ENCODE measurements around the gene PRLR.

PRLR gene

GRCh38 chr5:35129276-35129675, 101.0 kb downstream of the PRLR start:
- DNase-seq (ENCODE audit: extremely low spot score): no peak
- POLR2A ChIA-PET: no interaction called here
- TF ChIP-seq FOXM1 (IDR thresholded peaks at IDR 0.05; ENCODE audit: borderline replicate concordance) (no peak), ELF4 (IDR thresholded peaks at IDR 0.05) (no peak), ZNF384 (IDR thresholded peaks at IDR 0.05) (no peak), TARDBP (IDR thresholded peaks at IDR 0.05) (no peak), FOXK2 (IDR thresholded peaks at IDR 0.05) (no peak), NFRKB (IDR thresholded peaks at IDR 0.05) (no peak), CTBP1 (IDR thresholded peaks at IDR 0.05; ENCODE audit: borderline replicate concordance) (no peak), L3MBTL2 (conservative IDR thresholded peaks at IDR 0.05) (no peak), ARNT (IDR thresholded peaks at IDR 0.05) (no peak), SP1 (IDR thresholded peaks at IDR 0.05) (no peak), BHLHE40 (IDR thresholded peaks at IDR 0.05; ENCODE audit: borderline replicate concordance) (no peak), FOXA1 (IDR thresholded peaks at IDR 0.05) (no peak), LEF1 (IDR thresholded peaks at IDR 0.05; ENCODE audit: borderline replicate concordance) (no peak), HDGF (IDR thresholded peaks at IDR 0.05; ENCODE audit: borderline replicate concordance) (no peak), SUZ12 (IDR thresholded peaks at IDR 0.05) (no peak)
- TF ChIP-seq, protein P1, sequence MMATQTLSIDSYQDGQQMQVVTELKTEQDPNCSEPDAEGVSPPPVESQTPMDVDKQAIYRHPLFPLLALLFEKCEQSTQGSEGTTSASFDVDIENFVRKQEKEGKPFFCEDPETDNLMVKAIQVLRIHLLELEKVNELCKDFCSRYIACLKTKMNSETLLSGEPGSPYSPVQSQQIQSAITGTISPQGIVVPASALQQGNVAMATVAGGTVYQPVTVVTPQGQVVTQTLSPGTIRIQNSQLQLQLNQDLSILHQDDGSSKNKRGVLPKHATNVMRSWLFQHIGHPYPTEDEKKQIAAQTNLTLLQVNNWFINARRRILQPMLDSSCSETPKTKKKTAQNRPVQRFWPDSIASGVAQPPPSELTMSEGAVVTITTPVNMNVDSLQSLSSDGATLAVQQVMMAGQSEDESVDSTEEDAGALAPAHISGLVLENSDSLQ (IDR thresholded peaks at IDR 0.05): no peak
- CTCF ChIA-PET: no interaction called here

DNA sequence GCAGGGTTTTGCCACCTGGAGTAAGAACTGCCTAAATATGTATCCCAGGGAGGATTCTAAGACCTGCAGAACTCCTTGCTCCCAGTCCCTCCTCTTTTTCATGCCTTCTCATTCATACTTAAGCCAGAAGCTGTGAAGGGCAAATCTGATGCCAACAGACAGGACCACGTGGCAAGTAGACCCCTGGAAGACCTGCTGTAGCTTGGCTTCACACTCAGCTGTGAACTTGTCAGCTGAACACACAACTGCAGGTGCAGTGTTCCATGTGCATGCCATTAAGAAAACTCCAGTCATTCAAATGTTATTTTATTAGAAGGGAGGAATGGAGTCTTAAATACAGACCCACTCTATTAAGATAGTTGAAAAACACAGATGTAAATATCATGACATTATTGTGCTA, 103.3 kb downstream of the PRLR start:
- POLR2A ChIA-PET: no interaction called here
- no peak for DNase-seq (ENCODE audit: extremely low spot score)
- TF ChIP-seq, protein P1 (IDR thresholded peaks at IDR 0.05): no peak
- TF ChIP-seq SP1 (IDR thresholded peaks at IDR 0.05) (no peak), TARDBP (IDR thresholded peaks at IDR 0.05) (no peak), FOXK2 (IDR thresholded peaks at IDR 0.05) (no peak), ARNT (IDR thresholded peaks at IDR 0.05) (no peak), NFRKB (IDR thresholded peaks at IDR 0.05) (no peak), FOXM1 (IDR thresholded peaks at IDR 0.05; ENCODE audit: borderline replicate concordance) (no peak), SUZ12 (IDR thresholded peaks at IDR 0.05) (no peak), CTBP1 (IDR thresholded peaks at IDR 0.05; ENCODE audit: borderline replicate concordance) (no peak), FOXA1 (IDR thresholded peaks at IDR 0.05) (no peak)
- CTCF ChIA-PET: no interaction called here

- POLR2A ChIA-PET: no interaction called here
- no peak for DNase-seq (ENCODE audit: extremely low spot score)
- TF ChIP-seq L3MBTL2 (conservative IDR thresholded peaks at IDR 0.05) (no peak), CTBP1 (IDR thresholded peaks at IDR 0.05; ENCODE audit: borderline replicate concordance) (no peak), FOXA1 (IDR thresholded peaks at IDR 0.05) (no peak), HDGF (IDR thresholded peaks at IDR 0.05; ENCODE audit: borderline replicate concordance) (no peak), ZNF384 (IDR thresholded peaks at IDR 0.05) (no peak), NFRKB (IDR thresholded peaks at IDR 0.05) (no peak), SUZ12 (IDR thresholded peaks at IDR 0.05) (no peak), ELF4 (IDR thresholded peaks at IDR 0.05) (no peak), BHLHE40 (IDR thresholded peaks at IDR 0.05; ENCODE audit: borderline replicate concordance) (no peak), LEF1 (IDR thresholded peaks at IDR 0.05; ENCODE audit: borderline replicate concordance) (no peak), SP1 (IDR thresholded peaks at IDR 0.05) (no peak), TARDBP (IDR thresholded peaks at IDR 0.05) (no peak), ARNT (IDR thresholded peaks at IDR 0.05) (no peak)
- TF ChIP-seq, protein P1 (IDR thresholded peaks at IDR 0.05): no peak
- CTCF ChIA-PET: interaction anchor here (0.5 kb wide), 1 partner anchor 95 kb away, joined by 3 read pairs; no protein-coding TSS in a partner anchor
Observed at GRCh38 chr5:35125746-35126145, 104.5 kb downstream of the PRLR start.

DNA sequence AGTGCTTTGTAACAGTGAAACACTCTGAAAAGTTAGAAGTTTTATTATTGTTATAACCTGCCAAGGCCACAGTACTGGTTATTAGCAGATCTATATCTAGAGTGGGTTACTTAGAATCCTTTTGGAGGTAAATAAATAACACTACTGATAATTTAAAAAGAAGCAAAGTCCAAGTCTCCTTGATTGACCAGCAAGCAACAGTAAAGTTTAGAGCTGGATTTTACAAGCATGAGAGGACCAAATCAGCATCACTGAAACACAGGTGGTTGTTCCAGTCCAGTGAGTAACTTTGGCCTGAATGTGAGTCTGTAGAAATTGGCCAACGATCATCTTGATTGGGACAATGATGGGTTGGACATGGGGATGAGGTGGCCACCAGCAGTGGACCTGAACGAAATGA, 105.4 kb downstream of the PRLR start:
- ChIA-PET POLR2A (no interaction called here), CTCF (no interaction called here)
- TF ChIP-seq NFRKB (IDR thresholded peaks at IDR 0.05) (no peak), TARDBP (IDR thresholded peaks at IDR 0.05) (no peak), L3MBTL2 (conservative IDR thresholded peaks at IDR 0.05) (no peak), CTBP1 (IDR thresholded peaks at IDR 0.05; ENCODE audit: borderline replicate concordance) (no peak), SP1 (IDR thresholded peaks at IDR 0.05) (no peak), ELF4 (IDR thresholded peaks at IDR 0.05) (no peak), HDGF (IDR thresholded peaks at IDR 0.05; ENCODE audit: borderline replicate concordance) (no peak), ZNF384 (IDR thresholded peaks at IDR 0.05) (no peak), FOXK2 (IDR thresholded peaks at IDR 0.05) (no peak), LEF1 (IDR thresholded peaks at IDR 0.05; ENCODE audit: borderline replicate concordance) (no peak), ARNT (IDR thresholded peaks at IDR 0.05) (no peak)
- TF ChIP-seq, protein P1 (IDR thresholded peaks at IDR 0.05): no peak
- DNase-seq (ENCODE audit: extremely low spot score): no peak

DNA sequence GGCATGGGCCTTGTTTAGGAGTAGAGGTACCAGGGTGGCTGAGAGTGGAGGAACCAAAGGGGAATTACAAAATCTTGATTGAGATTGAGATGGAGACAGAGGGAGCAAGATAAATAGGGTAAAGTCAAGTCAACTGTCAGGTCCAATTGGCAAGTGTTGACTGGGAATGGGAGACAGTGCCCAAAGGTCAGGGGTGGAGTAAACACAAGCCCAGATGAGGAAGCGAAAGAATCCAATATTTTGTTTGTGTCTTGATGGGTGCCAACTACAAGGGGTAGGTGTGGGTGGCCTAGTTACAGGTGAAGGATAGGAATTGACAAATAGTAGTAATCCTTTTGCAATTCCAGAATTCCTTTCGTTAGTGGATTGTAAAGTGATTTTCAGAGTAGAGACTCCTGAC, 107.5 kb downstream of the PRLR start:
- TF ChIP-seq FOXA1 (IDR thresholded peaks at IDR 0.05) (no peak), HDGF (IDR thresholded peaks at IDR 0.05; ENCODE audit: borderline replicate concordance) (no peak), FOXK2 (IDR thresholded peaks at IDR 0.05) (no peak), ELF4 (IDR thresholded peaks at IDR 0.05) (no peak), FOXM1 (IDR thresholded peaks at IDR 0.05; ENCODE audit: borderline replicate concordance) (no peak), ZNF384 (IDR thresholded peaks at IDR 0.05) (no peak), SUZ12 (IDR thresholded peaks at IDR 0.05) (no peak), BHLHE40 (IDR thresholded peaks at IDR 0.05; ENCODE audit: borderline replicate concordance) (no peak), NFRKB (IDR thresholded peaks at IDR 0.05) (no peak), L3MBTL2 (conservative IDR thresholded peaks at IDR 0.05) (no peak)
- POLR2A ChIA-PET: no interaction called here
- CTCF ChIA-PET: no interaction called here
- no peak for DNase-seq (ENCODE audit: extremely low spot score)

GRCh38 chr5:35120715-35121114, 109.6 kb downstream of the PRLR start:
- no peak for TF ChIP-seq ELF4 (IDR thresholded peaks at IDR 0.05)
- no peak for TF ChIP-seq LEF1 (IDR thresholded peaks at IDR 0.05; ENCODE audit: borderline replicate concordance)
- TF ChIP-seq FOXA1 (IDR thresholded peaks at IDR 0.05): no peak
- TF ChIP-seq L3MBTL2 (conservative IDR thresholded peaks at IDR 0.05): no peak
- TF ChIP-seq HDGF (IDR thresholded peaks at IDR 0.05; ENCODE audit: borderline replicate concordance): no peak
- no peak for TF ChIP-seq NFRKB (IDR thresholded peaks at IDR 0.05)
- no peak for TF ChIP-seq SUZ12 (IDR thresholded peaks at IDR 0.05)
- no peak for TF ChIP-seq FOXM1 (IDR thresholded peaks at IDR 0.05; ENCODE audit: borderline replicate concordance)
- TF ChIP-seq ZNF384 (IDR thresholded peaks at IDR 0.05): no peak
- TF ChIP-seq FOXK2 (IDR thresholded peaks at IDR 0.05): no peak
- no peak for TF ChIP-seq ARNT (IDR thresholded peaks at IDR 0.05)
- no peak for TF ChIP-seq CTBP1 (IDR thresholded peaks at IDR 0.05; ENCODE audit: borderline replicate concordance)
- TF ChIP-seq BHLHE40 (IDR thresholded peaks at IDR 0.05; ENCODE audit: borderline replicate concordance): no peak
- TF ChIP-seq SP1 (IDR thresholded peaks at IDR 0.05): no peak
- no peak for TF ChIP-seq TARDBP (IDR thresholded peaks at IDR 0.05)
- TF ChIP-seq, protein P1 (IDR thresholded peaks at IDR 0.05): no peak
- DNase-seq (ENCODE audit: extremely low spot score): no peak
- ChIA-PET POLR2A (no interaction called here), CTCF (no interaction called here)
